PC-9 (cell line): ENCODE data around the gene CACHD1.

Experiments
- CTCF ChIP-seq: fragments of 200-600 bp; sonication (generic); conservative IDR thresholded peaks from 2 replicates; pipeline ENCODE4 v1.6.1; 2017; ENCODE audit warnings: mixed run types, antibody characterized with exemption, mild to moderate bottlenecking, moderate library complexity
- EZH2 ChIP-seq: fragments of 200-600 bp; sonication (generic); IDR thresholded peaks from 2 replicates; pipeline ENCODE4 v1.8.0; 2017; ENCODE audit warnings: antibody characterized with exemption, low read depth

GRCh38 chr1:64511044-64511443 is 41.1 kb downstream of the CACHD1 start:
- no peak for TF ChIP-seq CTCF
- no peak for TF ChIP-seq EZH2
